MM.1S (cell line): ENCODE measurements around the gene UBE2S.

ENCODE experiments used
- CTCF ChIP-seq: fragments of 300-600 bp; sonication (generic); IDR thresholded peaks from 2 replicates; pipeline ENCODE4 v1.5.1; 2016; ENCODE audit warnings: antibody characterized with exemption, low read length, mixed read lengths
- EZH2 ChIP-seq: fragments of 300-600 bp; sonication (generic); optimal IDR thresholded peaks from 2 replicates; pipeline ENCODE3; 2017; ENCODE audit warnings: low read depth, mild to moderate bottlenecking, antibody characterized with exemption, low read length, mixed read lengths
- EZH2phosphoT487 ChIP-seq: fragments of 300-600 bp; sonication (generic); IDR thresholded peaks from 2 replicates; pipeline ENCODE4 v1.6.1; 2018; ENCODE audit warnings: antibody characterized with exemption, low read length

GRCh38 chr19:55426042-55426441 is 18.5 kb upstream of the UBE2S start:
- TF ChIP-seq CTCF (no peak), EZH2 (no peak), EZH2phosphoT487 (no peak)
